ENCODE measurements around the gene RRP36. TPM values are rescaled to one million over a fixed set of nuclear protein-coding genes. Genes with fewer than 3 reads are reported as not detected.
"Not testable (repeated sequence)": the region's sequence is repeated elsewhere in the genome, so short reads cannot be mapped to it uniquely, and the experiment has no call there.

The RRP36 gene
- total RNA-seq, 3 donors from 2014 or later, result 98.1 to 103 (median 100) TPM

- Mint-ChIP-seq H3K4me1 (ENCODE audit: low read depth) (peaks cover 45% of the 10 kb centered on the region), H3K36me3 (ENCODE audit: insufficient read depth) (peaks cover 17% of the 10 kb centered on the region), H3K9me3 (no peaks in the 10 kb centered on the region), H3K4me3 (no peak overlapping the region), H3K27me3 (ENCODE audit: low read depth) (no peaks in the 10 kb centered on the region)
- DNase-seq (no peak), ATAC-seq (no peak)
These were observed 32.9 kb upstream of the RRP36 start for GRCh38 chr6:42988486-42989020.

- DNase-seq, result no peak
- Mint-ChIP-seq H3K9me3 (no peaks in the 10 kb centered on the region), H3K4me3 (no peak overlapping the region), H3K27me3 (ENCODE audit: low read depth) (no peaks in the 10 kb centered on the region), H3K36me3 (ENCODE audit: insufficient read depth) (peaks cover 17% of the 10 kb centered on the region), H3K4me1 (ENCODE audit: low read depth) (peaks cover 39% of the 10 kb centered on the region)
- no peak for ATAC-seq
These were observed 31.5 kb upstream of the RRP36 start for GRCh38 chr6:42989923-42990322.

DNA sequence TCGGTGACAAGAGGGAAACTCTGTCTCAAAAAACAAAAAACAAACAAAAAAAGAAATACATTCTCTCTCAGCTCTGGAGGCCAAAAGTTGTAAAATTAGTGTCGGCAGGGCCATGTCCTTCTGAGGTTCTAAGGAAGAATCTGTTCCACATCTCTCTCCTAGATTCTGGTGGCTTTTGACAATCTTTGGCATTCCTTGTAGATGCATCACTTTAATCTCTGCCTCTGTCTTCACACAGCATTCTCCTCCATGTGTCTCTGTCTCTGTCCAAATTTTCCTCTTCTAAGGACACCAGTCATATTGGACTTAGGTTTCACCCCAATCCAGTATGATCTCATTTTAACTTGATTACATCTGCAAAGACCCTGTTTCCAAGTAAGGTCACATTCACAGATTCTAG, 28.0 kb upstream of the RRP36 start:
- Mint-ChIP-seq H3K36me3 (ENCODE audit: insufficient read depth) (peaks cover 14% of the 10 kb centered on the region), H3K4me3 (no peak overlapping the region), H3K27me3 (ENCODE audit: low read depth) (no peaks in the 10 kb centered on the region), H3K4me1 (ENCODE audit: low read depth) (peaks cover 6% of the 10 kb centered on the region), H3K9me3 (no peaks in the 10 kb centered on the region)
- DNase-seq (no peak), ATAC-seq (no peak)

DNA sequence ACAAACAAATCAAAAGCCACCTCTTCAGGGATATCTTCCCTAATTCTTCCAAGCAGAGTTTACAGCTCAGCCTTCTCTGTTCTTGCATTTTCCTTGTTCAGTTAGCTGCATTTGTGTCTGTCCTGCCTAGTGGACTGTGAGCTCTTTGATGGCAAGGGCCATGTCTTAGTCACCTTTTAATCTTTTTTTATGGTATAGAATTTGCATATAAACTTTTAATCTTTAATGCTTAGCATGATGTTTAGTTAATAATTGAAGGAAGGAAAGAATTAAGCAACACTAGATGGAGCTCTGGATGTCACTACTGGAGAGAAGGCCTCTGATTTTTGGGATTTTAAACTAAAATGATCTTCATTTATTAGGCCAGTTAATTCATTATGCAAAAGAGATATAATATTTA, 24.9 kb upstream of the RRP36 start:
- Mint-ChIP-seq H3K9me3 (no peaks in the 10 kb centered on the region), H3K36me3 (ENCODE audit: insufficient read depth) (peaks cover 6% of the 10 kb centered on the region), H3K4me3 (no peak overlapping the region), H3K4me1 (ENCODE audit: low read depth) (peaks cover 2% of the 10 kb centered on the region), H3K27me3 (ENCODE audit: low read depth) (no peaks in the 10 kb centered on the region)
- ATAC-seq (no peak), DNase-seq (no peak)

- not testable (repeated sequence) for H3K36me3 Mint-ChIP-seq (ENCODE audit: insufficient read depth); H3K4me3 Mint-ChIP-seq; DNase-seq; ATAC-seq; H3K4me1 Mint-ChIP-seq (ENCODE audit: low read depth); H3K9me3 Mint-ChIP-seq; H3K27me3 Mint-ChIP-seq (ENCODE audit: low read depth)
These were observed 23.2 kb upstream of the RRP36 start for GRCh38 chr6:42998205-42998604.

GRCh38 chr6:43001843-43002242, 19.6 kb upstream of the RRP36 start:
- no peak for ATAC-seq
- no peaks in the 10 kb centered on the region for H3K9me3 Mint-ChIP-seq
- peaks cover 6% of the 10 kb centered on the region for H3K36me3 Mint-ChIP-seq (ENCODE audit: insufficient read depth)

DNA sequence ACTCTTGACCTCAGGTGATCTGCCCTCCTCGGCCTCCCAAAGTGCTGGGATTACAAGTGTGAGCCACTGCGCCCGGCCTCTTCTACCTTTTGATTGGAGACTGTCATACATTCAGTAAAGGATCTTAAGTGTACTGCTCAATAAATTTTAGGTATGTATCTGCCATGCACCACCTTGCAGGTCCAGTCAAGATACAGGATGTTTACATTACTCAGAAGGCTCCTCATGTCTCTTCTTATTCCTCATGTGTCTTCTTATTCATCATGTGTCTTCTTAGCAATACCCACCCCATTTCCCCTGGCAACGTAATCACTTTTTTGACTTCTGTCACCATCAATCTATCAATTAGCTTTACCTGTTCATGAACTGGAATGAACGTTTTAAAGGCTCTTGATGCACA, 15.6 kb upstream of the RRP36 start:
- H3K36me3 Mint-ChIP-seq (ENCODE audit: insufficient read depth), result peaks cover 14% of the 10 kb centered on the region
- DNase-seq (no peak), ATAC-seq (no peak)
- H3K9me3 Mint-ChIP-seq, result no peaks in the 10 kb centered on the region
- H3K4me3 Mint-ChIP-seq, result no peak overlapping the region
- H3K4me1 Mint-ChIP-seq (ENCODE audit: low read depth), result no peaks in the 10 kb centered on the region
- H3K27me3 Mint-ChIP-seq (ENCODE audit: low read depth), result no peaks in the 10 kb centered on the region

More at GRCh38 chr6:43001843-43002242, 19.6 kb upstream of the RRP36 start:
- H3K4me1 Mint-ChIP-seq (ENCODE audit: low read depth), result no peaks in the 10 kb centered on the region
- H3K4me3 Mint-ChIP-seq, result no peak overlapping the region
- no peak for DNase-seq
- no peaks in the 10 kb centered on the region for H3K27me3 Mint-ChIP-seq (ENCODE audit: low read depth)

- Mint-ChIP-seq H3K9me3 (no peaks in the 10 kb centered on the region), H3K4me3 (no peak overlapping the region), H3K36me3 (ENCODE audit: insufficient read depth) (peaks cover 16% of the 10 kb centered on the region), H3K4me1 (ENCODE audit: low read depth) (no peaks in the 10 kb centered on the region), H3K27me3 (ENCODE audit: low read depth) (no peaks in the 10 kb centered on the region)
- ATAC-seq (no peak), DNase-seq (no peak)
These were observed 15.2 kb upstream of the RRP36 start for GRCh38 chr6:43006251-43006650.

GRCh38 chr6:43007126-43007525, 14.3 kb upstream of the RRP36 start:
- Mint-ChIP-seq H3K9me3 (no peaks in the 10 kb centered on the region), H3K27me3 (ENCODE audit: low read depth) (no peaks in the 10 kb centered on the region), H3K4me3 (no peak overlapping the region), H3K36me3 (ENCODE audit: insufficient read depth) (peaks cover 21% of the 10 kb centered on the region), H3K4me1 (ENCODE audit: low read depth) (peaks cover 6% of the 10 kb centered on the region)
- ATAC-seq, result no peak
- no peak for DNase-seq

GRCh38 chr6:43009124-43009523, 12.3 kb upstream of the RRP36 start:
- Mint-ChIP-seq H3K27me3 (ENCODE audit: low read depth) (no peaks in the 10 kb centered on the region), H3K4me1 (ENCODE audit: low read depth) (peaks cover 24% of the 10 kb centered on the region), H3K9me3 (no peaks in the 10 kb centered on the region), H3K36me3 (ENCODE audit: insufficient read depth) (peaks cover 21% of the 10 kb centered on the region), H3K4me3 (no peak overlapping the region)
- DNase-seq (peak; percentile 31), ATAC-seq (no peak)

DNA sequence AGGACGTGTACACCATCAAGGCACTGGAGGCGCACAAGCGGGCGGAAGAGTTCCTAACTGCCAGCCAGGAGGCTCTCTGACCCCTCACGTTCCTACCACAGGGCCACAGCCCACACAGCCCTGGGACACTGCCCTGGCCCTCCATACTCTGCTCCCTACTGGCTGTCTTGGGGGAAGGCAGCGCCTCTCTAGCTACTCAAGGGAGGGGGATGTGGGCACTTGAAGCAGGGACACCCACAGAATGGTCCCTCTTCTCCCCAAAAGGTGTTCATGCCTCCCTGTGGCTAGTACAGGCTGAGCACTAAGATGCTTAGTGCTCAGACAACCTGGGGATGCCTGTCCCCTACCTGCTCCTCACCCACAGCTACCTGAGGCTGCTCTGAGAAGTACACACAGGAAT, 10.2 kb upstream of the RRP36 start:
- peaks cover 40% of the 10 kb centered on the region for H3K4me1 Mint-ChIP-seq (ENCODE audit: low read depth)
- peaks cover 19% of the 10 kb centered on the region for H3K36me3 Mint-ChIP-seq (ENCODE audit: insufficient read depth)
- no peak for ATAC-seq
- H3K27me3 Mint-ChIP-seq (ENCODE audit: low read depth), result no peaks in the 10 kb centered on the region
- DNase-seq, result no peak
- H3K4me3 Mint-ChIP-seq, result peak overlapping the region; percentile 57
- no peaks in the 10 kb centered on the region for H3K9me3 Mint-ChIP-seq

- no peak for DNase-seq
- H3K36me3 Mint-ChIP-seq (ENCODE audit: insufficient read depth), result peaks cover 19% of the 10 kb centered on the region
- peak overlapping the region; percentile 95 for H3K4me3 Mint-ChIP-seq
- ATAC-seq, result no peak
- H3K9me3 Mint-ChIP-seq, result no peaks in the 10 kb centered on the region
- no peaks in the 10 kb centered on the region for H3K27me3 Mint-ChIP-seq (ENCODE audit: low read depth)
- peaks cover 51% of the 10 kb centered on the region for H3K4me1 Mint-ChIP-seq (ENCODE audit: low read depth)
These were observed 9.1 kb upstream of the RRP36 start for GRCh38 chr6:43012364-43012763.

GRCh38 chr6:43013097-43013842, 8.2 kb upstream of the RRP36 start:
- peak overlapping the region; percentile 95 for H3K4me3 Mint-ChIP-seq

DNA sequence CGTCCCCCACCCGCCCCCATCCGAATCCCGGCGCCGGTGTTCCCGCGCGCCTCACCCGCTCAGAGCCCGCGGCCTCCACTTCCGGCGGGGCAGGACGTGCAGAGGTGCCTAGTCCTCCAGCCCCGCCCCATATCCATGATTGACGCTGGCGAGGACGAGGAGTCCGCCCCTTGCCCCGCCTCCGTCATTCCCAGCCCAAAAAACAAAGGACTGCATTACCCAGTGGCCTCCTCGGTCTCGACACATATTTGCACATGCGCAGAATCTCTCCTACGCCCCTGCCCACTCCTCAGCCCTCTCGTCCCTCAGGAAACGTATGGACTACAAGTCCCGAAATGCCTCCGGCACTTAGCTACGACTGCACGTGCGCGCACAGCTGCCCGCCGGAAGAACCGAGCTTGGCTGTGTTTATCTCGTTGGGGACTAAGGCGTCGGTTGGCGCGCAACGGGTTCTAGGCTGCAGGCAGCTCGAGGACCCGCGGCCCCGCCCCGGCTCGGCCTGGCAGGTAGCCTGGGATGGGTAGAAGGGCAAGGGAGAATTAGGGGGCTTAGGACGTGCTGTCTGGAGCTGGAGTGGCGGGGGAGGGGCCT, 7.5 kb upstream of the RRP36 start, which contains the start of the genes KLHDC3 and MEA1:
TSS of gene KLHDC3 (plus strand) at position 407 of the 591 bp plus-strand sequence. CDS start 2,944 bp downstream, outside the sequence.
TSS of gene MEA1 (minus strand) at position 104 of the 591 bp plus-strand sequence. CDS start 133 bp downstream, outside the sequence.
- Mint-ChIP-seq H3K9me3 (no peaks in the 10 kb centered on the region), H3K36me3 (ENCODE audit: insufficient read depth) (peaks cover 17% of the 10 kb centered on the region), H3K4me3 (peak within 1 kb of the TSS; percentile 95), H3K4me1 (ENCODE audit: low read depth) (peaks cover 56% of the 10 kb centered on the region), H3K27me3 (ENCODE audit: low read depth) (no peaks in the 10 kb centered on the region)
- DNase-seq (peak; percentile 98), ATAC-seq (peak; percentile 93 to 94)

More at GRCh38 chr6:43013097-43013842, 8.2 kb upstream of the RRP36 start:
- Mint-ChIP-seq H3K4me1 (ENCODE audit: low read depth) (peaks cover 56% of the 10 kb centered on the region), H3K9me3 (no peaks in the 10 kb centered on the region), H3K27me3 (ENCODE audit: low read depth) (no peaks in the 10 kb centered on the region), H3K36me3 (ENCODE audit: insufficient read depth) (peaks cover 22% of the 10 kb centered on the region)
- ATAC-seq (peak; percentile 34 to 39), DNase-seq (no peak)

Data from activated T-cell treated with anti-CD3 and anti-CD28 coated beads, Interleukin-2, amount 50 U/mL, for 4 hours (primary cell).